ENCODE results near the gene MACROD2. TPM values are rescaled to one million over a fixed set of nuclear protein-coding genes. Genes with fewer than 3 reads are reported as not detected.
A peak's percentile ranks its signal among the peaks of the same experiment; 100 is the strongest.

The MACROD2 gene
- total and polyA plus RNA-seq, 4 donors = 0.66 to 10.5 (median 3.3) TPM

- peak; percentile 76 for TF ChIP-seq ZBTB33 (IDR thresholded peaks at IDR 0.05)
- peak; percentile 83 for TF ChIP-seq FOXA2 (IDR thresholded peaks at IDR 0.05)
- TF ChIP-seq TAF1 (conservative IDR thresholded peaks at IDR 0.05) = no peak
- TF ChIP-seq NR2F2 (IDR thresholded peaks at IDR 0.05) = peak; percentile 37
- TF ChIP-seq RXRA (IDR thresholded peaks at IDR 0.05) = peak; percentile 95 to 97
- peak; percentile 76 for TF ChIP-seq FOXA1 (IDR thresholded peaks at IDR 0.05)
- peak; percentile 61 to 84 for TF ChIP-seq JUND (IDR thresholded peaks at IDR 0.05)
- peak; percentile 83 for TF ChIP-seq YY1 (IDR thresholded peaks at IDR 0.05)
- TF ChIP-seq HNF4A (conservative IDR thresholded peaks at IDR 0.05) = peak; percentile 67 to 84
These were observed 366.4 kb downstream of the MACROD2 start (continued) for GRCh38 chr20:14361509-14362345.

GRCh38 chr20:14374196-14374595, 378.9 kb downstream of the MACROD2 start:
- Histone ChIP-seq H3K9me3 (ENCODE audit: control insufficient read depth in 4 of 4, low read length in 3 of 4) (no peaks in the 10 kb centered on the region), H3K4me1 (ENCODE audit: control insufficient read depth in 4 of 4, insufficient read depth in 4 of 4, low read length in 3 of 4) (no peaks in the 10 kb centered on the region), H3K9ac (ENCODE audit: low read depth in 1 of 2, low read length in 2 of 2) (no peak overlapping the region), H3K27ac (ENCODE audit: low read depth in 1 of 2, low read length in 2 of 2) (no peak overlapping the region), H3K27me3 (ENCODE audit: control insufficient read depth in 4 of 4, insufficient read depth in 4 of 4, low read length in 3 of 4) (no peaks in the 10 kb centered on the region), H3K4me3 (ENCODE audit: low read depth in 1 of 3, low read length in 3 of 3) (no peak overlapping the region), H3K36me3 (ENCODE audit: control insufficient read depth in 4 of 4, insufficient read depth in 3 of 4, low read depth in 1 of 4, low read length in 3 of 4) (no peaks in the 10 kb centered on the region)
- DNase-seq (ENCODE audit: low spot score) = no peak
- WGBS = 69% methylated on average over 3 of the region's 3 CpGs
- TF ChIP-seq GABPA (IDR thresholded peaks at IDR 0.05 in 1 of 2, conservative IDR thresholded peaks at IDR 0.05 in 1 of 2) = no peak
- no peak for TF ChIP-seq TAF1 (conservative IDR thresholded peaks at IDR 0.05)
- no peak for TF ChIP-seq CTCF (IDR thresholded peaks at IDR 0.05; ENCODE audit: low read depth, low read length, missing input control)
- no peak for TF ChIP-seq EGR1 (IDR thresholded peaks at IDR 0.05; ENCODE audit: low read depth in 2 of 2)
- no peak for TF ChIP-seq HNF4A (conservative IDR thresholded peaks at IDR 0.05)
- no peak for TF ChIP-seq RAD21 (IDR thresholded peaks at IDR 0.05)
- TF ChIP-seq MAX (IDR thresholded peaks at IDR 0.05) = no peak
- TF ChIP-seq SP1 (IDR thresholded peaks at IDR 0.05) = no peak
- TF ChIP-seq YY1 (IDR thresholded peaks at IDR 0.05) = no peak
- no peak for TF ChIP-seq ZBTB33 (IDR thresholded peaks at IDR 0.05)
- TF ChIP-seq ATF3 (IDR thresholded peaks at IDR 0.05) = no peak
- TF ChIP-seq FOXA2 (IDR thresholded peaks at IDR 0.05) = no peak
- no peak for TF ChIP-seq NR2F2 (IDR thresholded peaks at IDR 0.05)
- no peak for TF ChIP-seq FOXA1 (IDR thresholded peaks at IDR 0.05)

All from liver (tissue), 9 donors.